NCI-H446 treated with DMSO at 0.1 percent for 48 hours (cell line): Measurements from ENCODE around the gene DHCR7.

ENCODE experiments used
- DNase-seq: peaks from one replicate; lab custom pipeline; 2025; lab: John Stamatoyannopoulos, UW

DHCR7 gene

GRCh38 chr11:71410363-71410966 lies 37.7 kb downstream of the DHCR7 start:
- DNase-seq: no peak

GRCh38 chr11:71408826-71409225 lies 39.4 kb downstream of the DHCR7 start:
- no peak for DNase-seq

- DNase-seq: no peak
Measured at GRCh38 chr11:71407356-71407755, 40.8 kb downstream of the DHCR7 start.

DNA sequence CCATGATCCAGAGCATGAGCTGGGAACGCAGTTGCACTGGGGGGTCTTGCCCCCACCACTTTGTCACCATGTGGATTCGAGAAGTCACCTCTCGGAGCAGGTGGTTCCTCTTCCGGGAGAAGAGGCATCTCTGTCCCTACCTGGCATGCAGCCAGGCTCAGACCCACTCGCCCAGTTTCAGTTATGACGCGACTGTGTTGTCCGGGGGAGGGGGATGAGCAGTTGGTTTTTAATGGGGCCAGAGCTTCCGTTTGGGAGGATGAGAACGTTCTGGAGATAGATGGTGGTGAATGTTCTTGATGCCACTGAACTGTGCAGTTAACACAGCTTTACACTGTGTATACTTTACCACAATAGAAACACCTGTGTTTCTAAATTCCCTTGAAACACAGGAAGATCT lies 41.5 kb downstream of the DHCR7 start:
- no peak for DNase-seq

DNA sequence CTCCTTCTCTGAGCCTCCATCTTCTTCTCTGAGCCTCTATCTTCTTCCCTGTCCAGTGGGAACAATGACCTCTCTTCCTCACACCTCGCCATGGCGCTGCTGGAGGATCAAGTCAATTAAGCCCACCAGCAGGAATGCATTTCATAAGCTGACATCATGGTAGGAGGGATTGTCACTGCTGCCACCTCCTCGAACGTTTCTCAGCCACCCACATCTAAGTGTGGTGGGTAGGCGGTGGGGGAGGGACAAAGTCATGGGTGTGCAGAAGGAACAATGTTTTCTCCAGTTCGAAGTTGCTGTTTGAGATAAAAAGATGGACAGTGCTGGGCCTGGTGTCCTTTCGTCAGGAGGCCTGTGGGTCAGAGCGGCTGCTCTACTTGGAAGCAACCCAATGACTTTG lies 44.0 kb downstream of the DHCR7 start:
- no peak for DNase-seq

GRCh38 chr11:71402878-71403277 lies 45.3 kb downstream of the DHCR7 start:
- DNase-seq: no peak

DNA sequence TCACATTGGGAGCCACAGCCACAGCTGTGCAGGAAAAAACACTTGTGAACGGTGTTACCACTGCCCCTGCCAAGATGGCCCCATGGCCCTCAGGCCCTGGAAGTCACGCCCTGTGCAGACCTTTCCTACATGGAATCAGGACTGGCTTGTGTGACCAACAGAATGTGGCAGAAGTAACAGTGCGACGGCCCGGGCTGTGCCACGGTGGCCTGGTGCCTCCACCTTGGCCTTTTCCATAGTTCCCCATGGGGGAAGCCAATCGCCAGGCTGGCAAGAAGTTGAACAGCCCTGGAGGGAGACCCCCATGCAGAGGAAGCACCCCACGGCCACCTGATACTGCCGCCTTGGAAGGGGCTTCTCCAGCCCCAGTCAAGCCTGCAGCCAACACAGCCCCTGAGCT lies 48.0 kb downstream of the DHCR7 start:
- DNase-seq: no peak

GRCh38 chr11:71399341-71399740 lies 48.9 kb downstream of the DHCR7 start:
- no peak for DNase-seq

DNA sequence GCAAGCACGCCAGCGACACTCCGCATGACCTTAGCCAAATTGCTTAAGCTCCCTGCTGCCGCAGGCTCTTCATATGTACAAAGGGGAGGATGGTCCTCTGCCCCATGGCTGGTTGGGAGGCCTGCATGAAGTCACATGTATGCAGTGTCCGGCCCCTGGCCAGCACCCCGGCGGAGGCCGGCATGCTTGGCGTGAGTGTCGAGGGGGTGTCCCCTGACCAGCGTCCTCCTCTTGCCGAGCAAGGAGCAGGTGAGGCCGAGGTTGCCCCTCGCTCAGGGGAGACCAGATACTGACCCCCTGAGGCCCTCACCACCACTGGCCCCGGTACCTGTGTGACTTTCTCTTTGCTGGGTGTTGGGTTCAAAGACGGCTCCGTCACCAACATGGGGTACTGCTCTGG lies 50.2 kb downstream of the DHCR7 start:
- DNase-seq: no peak

DNA sequence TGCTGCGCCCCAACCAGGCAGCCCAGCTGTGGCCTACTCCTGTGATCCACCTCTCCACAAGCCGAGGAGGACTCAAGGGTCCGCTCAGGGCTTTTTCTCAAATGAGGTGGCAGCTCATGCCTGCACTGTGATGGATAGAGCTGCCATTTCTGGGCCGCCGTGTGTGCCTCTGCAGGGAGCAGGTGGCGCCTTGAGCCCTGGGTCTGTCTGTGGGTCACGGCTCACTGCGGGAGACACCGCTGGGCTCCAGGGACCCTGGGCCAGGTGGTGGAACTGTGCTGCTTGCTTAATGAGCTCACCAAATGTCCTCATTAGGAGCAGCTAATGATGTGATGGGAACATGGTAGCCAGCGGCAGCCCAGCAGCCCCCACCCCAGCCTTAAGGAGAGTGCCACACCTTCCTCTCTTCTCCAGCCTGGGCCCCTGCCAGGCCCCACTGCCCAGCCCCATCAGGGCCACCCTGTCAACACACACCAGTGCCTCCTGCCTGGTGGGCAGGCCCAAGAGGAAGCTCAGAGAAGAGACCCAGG lies 50.8 kb downstream of the DHCR7 start:
- no peak for DNase-seq

- no peak for DNase-seq
Measured at GRCh38 chr11:71396548-71397123, 51.6 kb downstream of the DHCR7 start.

DNA sequence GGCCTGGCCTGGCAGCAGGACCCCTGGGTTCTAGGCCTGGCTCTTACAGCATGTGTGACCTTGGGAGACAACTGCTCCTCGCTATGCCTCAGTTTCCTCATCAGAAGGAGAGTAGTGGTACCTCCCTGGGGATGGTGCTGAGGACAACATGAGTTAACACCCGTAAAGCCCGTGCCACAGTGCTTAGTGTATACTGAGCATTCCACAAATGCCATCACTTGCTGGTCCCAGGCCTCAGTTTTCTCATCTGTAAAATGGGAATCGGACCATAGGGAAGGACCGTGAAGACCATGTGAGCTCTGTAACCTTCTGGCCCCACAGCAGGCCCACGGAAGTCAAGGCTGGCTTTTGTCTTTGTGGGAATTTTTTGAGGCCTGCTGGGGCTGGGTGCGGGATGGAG lies 52.4 kb downstream of the DHCR7 start:
- no peak for DNase-seq

GRCh38 chr11:71395263-71395560 lies 53.0 kb downstream of the DHCR7 start:
- DNase-seq: no peak

- no peak for DNase-seq
Measured at GRCh38 chr11:71393283-71393682, 54.9 kb downstream of the DHCR7 start.

GRCh38 chr11:71391796-71392195 lies 56.4 kb downstream of the DHCR7 start:
- DNase-seq: no peak

GRCh38 chr11:71391352-71391751 lies 56.8 kb downstream of the DHCR7 start:
- no peak for DNase-seq

DNA sequence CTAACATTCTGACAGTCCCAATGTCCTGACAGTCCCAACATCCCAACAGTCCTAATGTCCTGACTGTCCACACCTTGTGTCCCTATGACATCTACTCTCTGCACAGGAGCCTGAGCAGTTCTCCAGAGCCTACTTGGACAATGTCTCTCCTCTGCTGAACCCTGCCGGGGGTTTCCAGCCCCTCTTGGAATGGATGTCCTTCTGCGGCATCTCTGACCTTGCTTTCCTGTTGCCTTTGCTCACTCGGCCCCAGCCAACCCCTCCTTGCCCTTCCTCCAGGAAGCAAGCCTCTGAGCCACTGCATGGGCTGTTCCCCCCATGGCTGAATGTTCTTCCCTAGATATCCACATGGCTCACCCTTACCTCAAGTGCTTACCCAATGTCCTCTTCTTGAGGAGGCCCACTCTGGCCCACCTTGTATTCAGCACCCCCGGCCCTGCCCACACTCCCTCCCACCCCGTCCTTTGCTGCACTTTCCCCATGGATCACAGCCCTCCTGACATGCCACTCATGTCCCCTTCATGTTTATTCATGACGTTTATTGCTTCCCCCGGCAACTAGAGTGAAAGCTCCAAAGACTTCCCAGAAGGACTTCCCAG lies 59.5 kb downstream of the DHCR7 start:
- DNase-seq: no peak

DNA sequence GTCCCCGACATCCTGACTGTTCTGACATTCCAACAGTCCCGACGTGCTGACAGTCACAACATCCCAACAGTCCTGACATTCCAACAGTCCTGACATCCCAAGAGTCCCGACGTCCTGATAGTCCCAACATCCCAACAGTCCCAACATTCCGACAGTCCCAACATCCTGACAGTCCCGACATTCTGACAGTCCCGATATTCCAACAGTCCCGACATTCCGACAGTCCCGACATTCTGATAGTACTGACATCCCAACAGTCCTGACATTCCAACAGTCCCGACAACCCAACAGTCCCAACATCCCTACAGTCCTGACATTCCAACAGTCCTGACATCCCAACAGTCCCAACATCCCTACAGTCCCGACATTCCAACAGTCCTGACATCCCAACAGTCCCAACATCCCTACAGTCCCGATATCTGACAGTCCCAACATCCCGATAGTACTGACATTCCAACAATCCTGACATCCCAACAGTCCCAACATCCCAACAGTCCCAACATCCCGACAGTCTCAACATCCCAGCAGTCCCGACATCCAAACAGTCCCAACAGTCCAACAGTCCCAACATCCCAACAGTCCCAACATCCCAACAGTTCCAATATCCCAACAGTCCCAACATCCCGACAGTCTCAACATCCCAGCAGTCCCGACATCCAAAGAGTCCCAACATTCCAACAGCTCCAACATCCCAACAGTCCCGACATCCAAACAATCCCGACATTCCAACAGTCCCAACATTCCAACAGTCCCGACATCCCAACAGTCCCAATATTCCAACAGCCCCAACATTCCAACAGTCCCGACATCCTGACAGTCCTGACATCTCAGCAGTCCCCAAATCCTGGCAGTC lies 60.2 kb downstream of the DHCR7 start:
- DNase-seq: no peak

DNA sequence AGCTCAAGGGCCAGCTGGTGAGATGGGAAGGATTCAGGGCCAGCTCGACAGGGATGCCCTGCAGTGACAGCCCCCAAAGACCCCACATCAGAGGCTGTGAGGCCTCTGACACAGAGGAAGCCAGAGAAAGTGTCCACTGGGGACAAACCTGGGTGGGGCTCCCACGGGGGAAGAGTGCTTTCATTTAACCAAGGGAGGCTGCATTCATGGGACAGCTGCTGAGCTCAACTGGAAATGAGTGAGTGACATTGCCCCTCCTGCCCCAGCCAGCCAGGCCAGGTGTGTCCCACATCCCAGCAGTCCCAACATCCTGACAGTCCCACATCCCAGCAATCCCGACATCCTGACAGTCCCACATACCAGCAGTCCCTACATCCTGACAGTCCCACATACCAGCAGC lies 61.0 kb downstream of the DHCR7 start:
- no peak for DNase-seq

DNA sequence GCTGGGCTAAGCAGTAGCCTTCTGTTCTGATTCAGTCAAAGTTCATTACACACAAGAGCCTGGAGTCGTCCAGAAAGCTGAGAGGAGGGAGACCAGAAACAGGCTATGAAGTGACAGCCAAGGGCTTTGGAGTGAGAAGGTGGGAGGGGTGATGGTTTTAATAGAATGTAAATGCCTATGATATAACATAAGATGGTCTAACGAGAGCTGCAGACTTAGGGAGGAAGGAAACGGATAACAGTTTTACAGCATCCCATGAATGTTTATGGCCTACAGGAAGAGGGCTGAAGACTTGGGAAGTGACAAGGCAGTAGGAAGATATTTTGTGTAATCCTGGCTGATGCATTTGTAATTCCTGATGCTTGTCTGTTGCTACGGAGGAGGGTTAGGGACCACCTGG lies 62.0 kb downstream of the DHCR7 start:
- DNase-seq: no peak

- DNase-seq: no peak
Measured at GRCh38 chr11:71385091-71385490, 63.1 kb downstream of the DHCR7 start.

DNA sequence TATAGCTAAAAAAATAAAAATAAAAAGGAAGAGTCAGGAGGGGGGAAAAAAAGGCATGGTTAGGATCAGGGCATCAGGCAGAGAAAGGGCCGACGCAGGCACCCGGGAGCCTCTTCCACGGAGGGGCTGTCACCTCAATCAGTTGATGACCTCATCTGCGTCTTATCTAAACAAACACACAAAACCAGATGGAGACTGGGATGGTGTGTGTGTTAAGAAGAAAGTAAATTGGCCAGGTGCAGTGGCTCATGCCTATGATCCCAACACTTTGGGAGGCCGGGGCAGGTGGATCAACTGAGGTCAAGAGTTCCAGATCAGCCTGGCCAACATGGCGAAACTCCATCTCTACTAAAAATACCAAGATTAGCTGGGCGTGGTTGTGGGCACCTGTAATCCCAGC lies 63.6 kb downstream of the DHCR7 start:
- DNase-seq: no peak
